ENCODE data around the gene MIDN.

The MIDN gene

DNA sequence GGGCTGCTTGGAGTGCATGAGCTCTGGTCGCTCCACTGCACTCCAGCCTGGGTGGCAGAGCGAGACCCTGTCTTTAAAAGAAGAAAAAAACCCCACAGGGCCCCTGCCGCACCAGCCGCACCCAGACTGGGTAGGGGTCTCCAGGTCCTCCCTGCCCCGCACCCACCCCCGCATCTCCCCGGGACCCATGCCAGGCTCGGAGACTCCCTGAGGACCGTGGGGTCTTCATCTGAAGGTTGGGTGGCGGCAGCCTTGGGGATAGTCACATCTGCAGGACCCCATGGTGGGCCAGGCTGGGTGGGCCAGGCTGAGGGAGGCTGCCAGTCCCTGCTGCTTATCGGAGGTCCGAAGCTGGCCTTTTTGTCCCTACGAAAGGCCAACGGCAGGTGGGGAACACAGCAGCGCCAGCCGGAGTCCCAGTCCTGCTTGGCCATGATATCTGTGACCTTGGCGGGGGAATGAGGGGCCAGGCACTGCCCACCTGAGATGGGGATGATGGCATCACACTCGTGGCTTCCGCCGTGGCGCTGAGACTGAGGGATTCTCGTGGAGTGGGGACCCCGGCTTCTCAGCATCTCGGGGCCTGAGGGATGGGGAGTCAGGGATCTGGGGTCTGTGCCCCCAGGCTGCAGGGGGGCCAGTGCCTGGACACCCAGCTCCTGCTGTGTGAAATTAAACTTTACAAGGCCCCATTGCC lies 48.3 kb downstream of the MIDN start:
- in situ Hi-C loops (cut with HindIII; ENCODE audit: low pct_ligation_motif_present, low sequenced_read_pairs) = no loop called here
- DNase-seq = no peak
- TF ChIP-seq, protein P1, sequence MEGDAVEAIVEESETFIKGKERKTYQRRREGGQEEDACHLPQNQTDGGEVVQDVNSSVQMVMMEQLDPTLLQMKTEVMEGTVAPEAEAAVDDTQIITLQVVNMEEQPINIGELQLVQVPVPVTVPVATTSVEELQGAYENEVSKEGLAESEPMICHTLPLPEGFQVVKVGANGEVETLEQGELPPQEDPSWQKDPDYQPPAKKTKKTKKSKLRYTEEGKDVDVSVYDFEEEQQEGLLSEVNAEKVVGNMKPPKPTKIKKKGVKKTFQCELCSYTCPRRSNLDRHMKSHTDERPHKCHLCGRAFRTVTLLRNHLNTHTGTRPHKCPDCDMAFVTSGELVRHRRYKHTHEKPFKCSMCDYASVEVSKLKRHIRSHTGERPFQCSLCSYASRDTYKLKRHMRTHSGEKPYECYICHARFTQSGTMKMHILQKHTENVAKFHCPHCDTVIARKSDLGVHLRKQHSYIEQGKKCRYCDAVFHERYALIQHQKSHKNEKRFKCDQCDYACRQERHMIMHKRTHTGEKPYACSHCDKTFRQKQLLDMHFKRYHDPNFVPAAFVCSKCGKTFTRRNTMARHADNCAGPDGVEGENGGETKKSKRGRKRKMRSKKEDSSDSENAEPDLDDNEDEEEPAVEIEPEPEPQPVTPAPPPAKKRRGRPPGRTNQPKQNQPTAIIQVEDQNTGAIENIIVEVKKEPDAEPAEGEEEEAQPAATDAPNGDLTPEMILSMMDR (IDR thresholded peaks at IDR 0.05; ENCODE audit: low read depth, low read length, missing control alignments) = no peak
- peaks cover 3% of the 10 kb centered on the region for H3K27me3 ChIP-seq (replicated peaks)
- H3K4me3 ChIP-seq (ENCODE audit: low read depth, low read length) = no peak overlapping the region
- H3K27ac ChIP-seq = no peak overlapping the region
- no peaks in the 10 kb centered on the region for H3K36me3 ChIP-seq (replicated peaks)

DNA sequence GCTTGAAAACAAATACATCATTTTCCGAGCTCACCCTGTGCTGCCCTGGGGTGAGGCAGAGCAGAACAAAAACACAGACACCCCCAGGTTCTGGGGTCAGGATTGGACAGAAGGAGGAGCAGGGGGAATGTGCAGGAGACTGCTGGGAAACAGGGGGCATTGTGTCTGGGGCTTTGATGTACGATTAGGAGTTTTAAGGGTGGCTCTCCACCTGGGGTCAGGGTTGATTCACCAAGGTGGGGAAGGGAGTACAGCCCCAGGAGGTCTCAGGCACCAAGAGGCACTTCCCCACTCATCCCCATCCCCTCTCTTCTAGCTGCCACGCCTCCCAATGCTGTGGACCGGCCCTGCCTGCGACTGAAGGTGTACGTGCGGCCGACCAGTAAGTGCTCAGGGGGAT lies 49.9 kb downstream of the MIDN start:
- H3K27me3 ChIP-seq (replicated peaks) = peaks cover 12% of the 10 kb centered on the region
- TF ChIP-seq, protein P1 (IDR thresholded peaks at IDR 0.05; ENCODE audit: low read depth, low read length, missing control alignments) = no peak
- H3K36me3 ChIP-seq (replicated peaks) = no peaks in the 10 kb centered on the region
- in situ Hi-C loops (cut with HindIII; ENCODE audit: low pct_ligation_motif_present, low sequenced_read_pairs) = no loop called here
- H3K27ac ChIP-seq = no peak overlapping the region
- DNase-seq = no peak
- H3K4me3 ChIP-seq (ENCODE audit: low read depth, low read length) = no peak overlapping the region

DNA sequence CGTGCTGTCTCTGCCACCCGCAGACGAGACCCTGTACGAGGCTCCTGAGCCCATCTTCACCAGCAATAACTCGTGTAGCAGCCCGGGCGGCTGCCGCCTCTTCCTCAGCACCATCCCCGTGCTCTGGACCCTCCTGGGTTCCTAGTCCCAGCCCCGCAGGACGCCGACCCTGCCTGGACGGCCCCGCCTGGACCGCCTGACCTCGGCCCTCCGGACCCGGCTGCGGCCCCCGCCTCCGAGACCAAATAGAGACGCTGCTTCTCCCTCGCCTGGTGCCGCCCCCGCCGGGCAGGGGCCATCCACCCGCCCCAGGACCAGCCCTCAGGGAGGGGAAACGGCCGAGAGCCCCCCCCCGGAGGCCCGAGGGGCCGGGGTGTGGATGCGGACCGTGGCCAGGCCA lies 51.4 kb downstream of the MIDN start:
- TF ChIP-seq, protein P1 (IDR thresholded peaks at IDR 0.05; ENCODE audit: low read depth, low read length, missing control alignments) = no peak
- no peaks in the 10 kb centered on the region for H3K36me3 ChIP-seq (replicated peaks)
- in situ Hi-C loops (cut with HindIII; ENCODE audit: low pct_ligation_motif_present, low sequenced_read_pairs) = no loop called here
- H3K4me3 ChIP-seq (ENCODE audit: low read depth, low read length) = no peak overlapping the region
- H3K27ac ChIP-seq = no peak overlapping the region
- DNase-seq = no peak
- peaks cover 11% of the 10 kb centered on the region for H3K27me3 ChIP-seq (replicated peaks)

DNA sequence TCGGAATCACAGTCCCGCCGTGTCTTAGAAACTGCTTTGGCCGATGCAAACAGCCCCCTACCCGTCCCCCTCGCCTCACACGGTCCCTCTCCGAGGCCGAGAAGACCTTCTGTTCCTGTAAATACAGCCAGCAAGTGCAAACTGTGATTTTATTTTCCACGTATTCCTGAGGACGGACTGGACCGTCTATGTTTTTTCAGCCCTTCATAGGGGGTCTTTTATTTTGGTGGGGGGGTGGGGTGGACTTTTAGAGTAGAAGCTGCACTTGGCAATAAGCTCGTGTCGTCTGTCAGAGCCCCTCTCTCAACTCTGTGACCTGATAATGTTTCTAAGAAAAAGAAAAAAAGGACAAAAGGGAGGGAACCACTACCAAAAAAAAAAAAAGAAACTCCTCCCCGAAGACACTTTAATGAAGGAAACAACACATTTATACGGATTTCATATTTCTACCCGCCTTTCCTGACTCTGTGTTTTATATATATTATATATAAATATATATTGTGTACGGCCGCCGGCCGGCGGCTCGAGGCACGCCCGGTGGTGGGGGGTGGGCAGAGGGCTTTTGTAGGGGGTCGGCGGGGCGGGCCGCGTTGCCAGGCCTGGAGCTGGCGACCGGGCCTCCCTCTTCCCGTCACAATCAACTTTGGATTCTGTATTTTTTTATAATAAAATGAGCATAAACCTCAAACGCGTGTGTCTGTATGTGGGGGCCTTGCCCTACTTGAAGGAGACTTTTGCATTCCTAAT lies 52.5 kb downstream of the MIDN start:
- H3K27ac ChIP-seq = no peak overlapping the region
- no peak overlapping the region for H3K4me3 ChIP-seq (ENCODE audit: low read depth, low read length)
- in situ Hi-C loops (cut with HindIII; ENCODE audit: low pct_ligation_motif_present, low sequenced_read_pairs) = no loop called here
- peaks cover 10% of the 10 kb centered on the region for H3K27me3 ChIP-seq (replicated peaks)
- no peak for DNase-seq
- TF ChIP-seq, protein P1 (IDR thresholded peaks at IDR 0.05; ENCODE audit: low read depth, low read length, missing control alignments) = no peak
- H3K36me3 ChIP-seq (replicated peaks) = no peaks in the 10 kb centered on the region

DNA sequence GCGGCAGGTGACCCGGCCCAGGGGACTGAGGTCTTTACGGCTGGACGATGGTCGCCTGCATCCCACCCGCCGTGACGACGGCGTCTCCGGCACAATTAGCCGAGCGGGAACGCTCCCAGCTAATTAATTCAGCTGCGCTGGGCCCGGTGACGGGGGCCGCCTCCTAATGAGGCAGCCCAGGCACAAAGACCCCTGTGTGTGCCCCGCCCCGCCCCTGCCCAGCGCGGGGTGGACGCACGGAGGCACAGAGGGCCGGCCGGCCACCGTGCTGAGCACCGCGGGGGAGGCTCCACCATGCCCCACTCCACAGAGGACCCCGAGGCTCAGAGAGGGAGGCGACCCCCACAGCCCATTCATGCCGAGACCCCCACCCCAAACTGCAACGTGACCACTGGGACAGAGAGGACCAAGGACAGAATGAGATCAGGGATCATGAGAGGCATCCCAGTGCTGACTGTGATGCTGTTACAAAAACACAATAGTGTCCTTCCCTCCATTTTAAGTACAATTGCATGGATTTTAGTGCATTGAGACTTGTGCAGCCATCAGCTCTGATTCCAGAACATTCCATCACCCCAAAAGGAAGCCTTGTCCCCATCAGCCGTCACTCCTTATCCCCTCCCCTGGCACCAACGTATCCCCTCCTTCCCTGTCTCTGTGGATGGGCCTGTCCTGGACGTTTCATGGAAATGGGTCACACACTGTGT lies 54.3 kb downstream of the MIDN start:
- Histone ChIP-seq H3K36me3 (replicated peaks) (no peaks in the 10 kb centered on the region), H3K4me3 (ENCODE audit: low read depth, low read length) (no peak overlapping the region), H3K27me3 (replicated peaks) (peaks cover 10% of the 10 kb centered on the region), H3K27ac (no peak overlapping the region)
- TF ChIP-seq, protein P1 (IDR thresholded peaks at IDR 0.05; ENCODE audit: low read depth, low read length, missing control alignments) = no peak
- DNase-seq = no peak
- in situ Hi-C loops (cut with HindIII; ENCODE audit: low pct_ligation_motif_present, low sequenced_read_pairs) = no loop called here

All from brain microvascular endothelial cell (primary cell).